ENCODE data around the gene IRGC. TPM values are rescaled to one million over a fixed set of nuclear protein-coding genes. Genes with fewer than 3 reads are reported as not detected.

IRGC gene
- total and polyA plus RNA-seq, 2 experiments from 2014 or later: not detected

GRCh38 chr19:43688059-43688701, 27.7 kb upstream of the IRGC start:
- TF ChIP-seq EZH2 (IDR thresholded peaks at IDR 0.05; ENCODE audit: insufficient read depth, poor library complexity, severe bottlenecking): no peak
- no peak for TF ChIP-seq EZH2phosphoT487 (IDR thresholded peaks at IDR 0.05; ENCODE audit: insufficient read depth, low read depth)
- Histone ChIP-seq H3K4me3 (no peak overlapping the region), H3K9me2 (ENCODE audit: insufficient read depth) (no peaks in the 10 kb centered on the region), H3K4me1 (ENCODE audit: insufficient read depth) (no peaks in the 10 kb centered on the region), H3K9ac (no peak overlapping the region), H3K27me3 (replicated peaks; ENCODE audit: insufficient read depth) (no peaks in the 10 kb centered on the region), H3K79me2 (ENCODE audit: insufficient read depth) (no peaks in the 10 kb centered on the region), H3F3A (ENCODE audit: insufficient read depth) (no peaks in the 10 kb centered on the region), H3K4me2 (ENCODE audit: unreplicated experiment) (no peak overlapping the region), H3K36me3 (ENCODE audit: low read depth) (no peaks in the 10 kb centered on the region), H2AFZ (no peak overlapping the region), H4K20me1 (ENCODE audit: insufficient read depth) (no peaks in the 10 kb centered on the region), H3K27ac (no peak overlapping the region), H3K9me3 (ENCODE audit: low read depth) (no peaks in the 10 kb centered on the region)
- WGBS, 2 experiments (ENCODE audit: low coverage in 1 of 2, low lambda C conversion rate in 2 of 2, missing lambda C conversion rate in 2 of 2): 66 to 67% methylated on average over 10 of the region's 10 CpGs
- in situ Hi-C loops (cut with MboI): no loop called here
- DNase-seq: no peak

GRCh38 chr19:43690444-43690843, 25.4 kb upstream of the IRGC start:
- Histone ChIP-seq H3K9ac (no peak overlapping the region), H3K27me3 (replicated peaks; ENCODE audit: insufficient read depth) (peaks cover 4% of the 10 kb centered on the region; the same call in 1 of the 2 replicates), H3F3A (ENCODE audit: insufficient read depth) (no peaks in the 10 kb centered on the region), H3K36me3 (ENCODE audit: low read depth) (no peaks in the 10 kb centered on the region), H3K9me2 (ENCODE audit: insufficient read depth) (no peaks in the 10 kb centered on the region), H3K4me1 (ENCODE audit: insufficient read depth) (no peaks in the 10 kb centered on the region), H2AFZ (no peak overlapping the region), H3K9me3 (ENCODE audit: low read depth) (no peaks in the 10 kb centered on the region), H3K27ac (no peak overlapping the region), H3K4me2 (ENCODE audit: unreplicated experiment) (no peak overlapping the region), H4K20me1 (ENCODE audit: insufficient read depth) (no peaks in the 10 kb centered on the region), H3K79me2 (ENCODE audit: insufficient read depth) (no peaks in the 10 kb centered on the region), H3K4me3 (no peak overlapping the region)
- DNase-seq: no peak
- 32 to 35% methylated on average over 3 of the region's 3 CpGs for WGBS, 2 experiments (ENCODE audit: low coverage in 1 of 2, low lambda C conversion rate in 2 of 2, missing lambda C conversion rate in 2 of 2)
- in situ Hi-C loops (cut with MboI): no loop called here
- TF ChIP-seq EZH2phosphoT487 (IDR thresholded peaks at IDR 0.05; ENCODE audit: insufficient read depth, low read depth): no peak
- TF ChIP-seq EZH2 (IDR thresholded peaks at IDR 0.05; ENCODE audit: insufficient read depth, poor library complexity, severe bottlenecking): no peak

- in situ Hi-C loops (cut with MboI): no loop called here
- Histone ChIP-seq H3K4me1 (ENCODE audit: insufficient read depth) (no peaks in the 10 kb centered on the region), H3K27me3 (replicated peaks; ENCODE audit: insufficient read depth) (peaks cover 4% of the 10 kb centered on the region; the same call in 1 of the 2 replicates), H2AFZ (no peak overlapping the region), H3F3A (ENCODE audit: insufficient read depth) (no peaks in the 10 kb centered on the region), H3K9me3 (ENCODE audit: low read depth) (no peaks in the 10 kb centered on the region), H4K20me1 (ENCODE audit: insufficient read depth) (no peaks in the 10 kb centered on the region), H3K9ac (no peak overlapping the region), H3K79me2 (ENCODE audit: insufficient read depth) (no peaks in the 10 kb centered on the region), H3K9me2 (ENCODE audit: insufficient read depth) (no peaks in the 10 kb centered on the region), H3K27ac (no peak overlapping the region), H3K4me2 (ENCODE audit: unreplicated experiment) (no peak overlapping the region), H3K4me3 (no peak overlapping the region), H3K36me3 (ENCODE audit: low read depth) (no peaks in the 10 kb centered on the region)
- no peak for DNase-seq
- 39 to 58% methylated on average over 3 of the region's 3 CpGs for WGBS, 2 experiments (ENCODE audit: low coverage in 1 of 2, low lambda C conversion rate in 2 of 2, missing lambda C conversion rate in 2 of 2)
- TF ChIP-seq EZH2 (IDR thresholded peaks at IDR 0.05; ENCODE audit: insufficient read depth, poor library complexity, severe bottlenecking) (no peak), EZH2phosphoT487 (IDR thresholded peaks at IDR 0.05; ENCODE audit: insufficient read depth, low read depth) (no peak)
These were observed 25.0 kb upstream of the IRGC start for GRCh38 chr19:43690890-43691289.

- WGBS, 2 experiments (ENCODE audit: low coverage in 1 of 2, low lambda C conversion rate in 2 of 2, missing lambda C conversion rate in 2 of 2): 62 to 63% methylated on average over 5 of the region's 5 CpGs
These were observed 24.1 kb upstream of the IRGC start for GRCh38 chr19:43691755-43692154.

More at GRCh38 chr19:43691755-43692154, 24.1 kb upstream of the IRGC start:
- Histone ChIP-seq H3K9ac (no peak overlapping the region), H3K27ac (no peak overlapping the region), H4K20me1 (ENCODE audit: insufficient read depth) (no peaks in the 10 kb centered on the region), H2AFZ (no peak overlapping the region), H3F3A (ENCODE audit: insufficient read depth) (no peaks in the 10 kb centered on the region), H3K27me3 (replicated peaks; ENCODE audit: insufficient read depth) (peaks cover 4% of the 10 kb centered on the region; the same call in 1 of the 2 replicates), H3K4me3 (no peak overlapping the region), H3K36me3 (ENCODE audit: low read depth) (no peaks in the 10 kb centered on the region), H3K79me2 (ENCODE audit: insufficient read depth) (no peaks in the 10 kb centered on the region), H3K9me3 (ENCODE audit: low read depth) (no peaks in the 10 kb centered on the region), H3K4me2 (ENCODE audit: unreplicated experiment) (no peak overlapping the region), H3K4me1 (ENCODE audit: insufficient read depth) (no peaks in the 10 kb centered on the region), H3K9me2 (ENCODE audit: insufficient read depth) (no peaks in the 10 kb centered on the region)
- TF ChIP-seq EZH2phosphoT487 (IDR thresholded peaks at IDR 0.05; ENCODE audit: insufficient read depth, low read depth): no peak
- DNase-seq: no peak
- in situ Hi-C loops (cut with MboI): no loop called here
